Tibial nerve (tissue), 4 donors: ENCODE measurements around the gene SLC25A13. TPM values are rescaled to one million over a fixed set of nuclear protein-coding genes. Genes with fewer than 3 reads are reported as not detected.

ENCODE experiments used
- DNase-seq, 2 donors: peaks; one replicate each; pipeline ENCODE4 v3.0.0-alpha.2; 2019; ENCODE audit warnings: low spot score in 2 of 2
- H3K27ac ChIP-seq, 4 donors: fragments of 200-600 bp; sonication (generic) in 3 of 4; one replicate each; pipeline ENCODE4 v1.5.1; 2017 to 2019; ENCODE audit warnings: mild to moderate bottlenecking in 1 of 4
- H3K27me3 ChIP-seq, 2 donors: fragments of 200-600 bp; sonication (generic) in 1 of 2; one replicate each; pipeline versions ENCODE4 v1.5.1 to v1.6.0; 2017 to 2019
- H3K36me3 ChIP-seq, 3 donors: fragments of 200-600 bp; sonication (generic); one replicate each; pipeline ENCODE4 v1.5.1; 2018 to 2019
- H3K4me1 ChIP-seq, 4 donors: fragments of 200-600 bp; sonication (generic) in 3 of 4; one replicate each; pipeline ENCODE4 v1.5.1; 2017 to 2019
- H3K4me3 ChIP-seq, 4 donors: fragments of 200-600 bp; sonication (generic) in 3 of 4; one replicate each; pipeline ENCODE4 v1.5.1; 2017 to 2019; ENCODE audit warnings: mild to moderate bottlenecking in 1 of 4, moderate library complexity in 1 of 4
- H3K9me3 ChIP-seq, 4 donors: fragments of 200-600 bp; sonication (generic) in 3 of 4; one replicate each; pipeline ENCODE4 v1.5.1; 2017 to 2019
- CTCF ChIP-seq, 5 experiments: fragments of 200-600 bp in 3 of 5; fragments of 450-650 bp in 2 of 5; sonication (generic) in 3 of 5; IDR thresholded peaks; one replicate each; pipeline ENCODE4 v1.5.1; 2016 to 2019; ENCODE audit warnings: antibody characterized with exemption in 5 of 5, mild to moderate bottlenecking in 3 of 5, moderate library complexity in 2 of 5
- EP300 ChIP-seq, 2 donors: sonication (generic); formaldehyde crosslinking; IDR thresholded peaks; one replicate each; pipeline ENCODE4 v1.6.1; 2017; ENCODE audit warnings: antibody characterized with exemption in 2 of 2, mild to moderate bottlenecking in 1 of 2
- POLR2A ChIP-seq, 2 donors: fragments of 450-650 bp; IDR thresholded peaks; one replicate each; pipeline ENCODE4 v1.6.1; 2017; ENCODE audit warnings: antibody characterized with exemption in 2 of 2, mild to moderate bottlenecking in 2 of 2, moderate library complexity in 2 of 2
- WGBS, 2 donors: methylation state at CpG; one replicate each; pipeline ENCODE4 v1.1.5; 2018; 5-methylcytosine and 5-hydroxymethylcytosine counted together
- total RNA-seq, 4 donors: library from RNA; depleted of rRNA; stranded (reverse); fragments of >200 nt; gene quantifications; one replicate each; pipeline ENCODE4 v1.1.0, GENCODE V29; 2016

The SLC25A13 gene
- total RNA-seq, 4 donors from 2014 or later = 22.2 to 42.2 (median 29.6) TPM

- Histone ChIP-seq H3K9me3 (peaks cover 0 to 5% (median 0%) of the 10 kb centered on the region in 4 donors), H3K27me3 (no peaks in the 10 kb centered on the region), H3K4me3 (no peak overlapping the region), H3K4me1 (no peaks in the 10 kb centered on the region), H3K27ac (no peak overlapping the region), H3K36me3 (no peaks in the 10 kb centered on the region)
- TF ChIP-seq POLR2A (IDR thresholded peaks at IDR 0.05) = no peak
- TF ChIP-seq CTCF (IDR thresholded peaks at IDR 0.05) = no peak
- TF ChIP-seq EP300 (IDR thresholded peaks at IDR 0.05) = no peak
- DNase-seq = no peak
These were observed 216.9 kb downstream of the SLC25A13 start for GRCh38 chr7:96104984-96105383.

- no peak for DNase-seq
- TF ChIP-seq CTCF (IDR thresholded peaks at IDR 0.05) (no peak), POLR2A (IDR thresholded peaks at IDR 0.05) (no peak), EP300 (IDR thresholded peaks at IDR 0.05) (no peak)
- H3K27me3 ChIP-seq = no peaks in the 10 kb centered on the region
- no peaks in the 10 kb centered on the region for H3K36me3 ChIP-seq
- H3K4me1 ChIP-seq = no peaks in the 10 kb centered on the region
- peaks cover 0 to 14% (median 0%) of the 10 kb centered on the region in 4 donors for H3K9me3 ChIP-seq
- no peak overlapping the region for H3K27ac ChIP-seq
- no peak overlapping the region for H3K4me3 ChIP-seq
These were observed 219.6 kb downstream of the SLC25A13 start for GRCh38 chr7:96102096-96102811.

- 63 to 77% methylated on average over 1 of the region's 1 CpG for WGBS, 2 donors
- no peaks in the 10 kb centered on the region for H3K36me3 ChIP-seq
These were observed 221.2 kb downstream of the SLC25A13 start for GRCh38 chr7:96100737-96101136.

GRCh38 chr7:96097835-96098234 is 224.1 kb downstream of the SLC25A13 start:
- TF ChIP-seq POLR2A (IDR thresholded peaks at IDR 0.05) = no peak
- no peak for TF ChIP-seq CTCF (IDR thresholded peaks at IDR 0.05)
- TF ChIP-seq EP300 (IDR thresholded peaks at IDR 0.05) = no peak
- H3K27me3 ChIP-seq = no peaks in the 10 kb centered on the region
- 53 to 73% methylated on average over 2 of the region's 2 CpGs for WGBS, 2 donors
- H3K27ac ChIP-seq = no peak overlapping the region
- no peaks in the 10 kb centered on the region for H3K4me1 ChIP-seq
- H3K36me3 ChIP-seq = no peaks in the 10 kb centered on the region
- H3K4me3 ChIP-seq = no peak overlapping the region
- DNase-seq = no peak
- peaks cover 0 to 14% (median 0%) of the 10 kb centered on the region in 4 donors for H3K9me3 ChIP-seq

More at GRCh38 chr7:96100737-96101136, 221.2 kb downstream of the SLC25A13 start:
- TF ChIP-seq CTCF (IDR thresholded peaks at IDR 0.05) = no peak
- no peak for TF ChIP-seq EP300 (IDR thresholded peaks at IDR 0.05)
- TF ChIP-seq POLR2A (IDR thresholded peaks at IDR 0.05) = no peak
- Histone ChIP-seq H3K27me3 (no peaks in the 10 kb centered on the region), H3K4me3 (no peak overlapping the region), H3K27ac (no peak overlapping the region), H3K9me3 (peaks cover 0 to 14% (median 0%) of the 10 kb centered on the region in 4 donors), H3K4me1 (no peaks in the 10 kb centered on the region)
- DNase-seq = no peak

GRCh38 chr7:96093435-96093834 is 228.5 kb downstream of the SLC25A13 start:
- Histone ChIP-seq H3K9me3 (no peaks in the 10 kb centered on the region), H3K4me1 (no peaks in the 10 kb centered on the region), H3K36me3 (no peaks in the 10 kb centered on the region), H3K27me3 (no peaks in the 10 kb centered on the region), H3K4me3 (no peak overlapping the region), H3K27ac (no peak overlapping the region)
- WGBS, 2 donors = 18 to 20% methylated on average over 1 of the region's 1 CpG
- no peak for TF ChIP-seq EP300 (IDR thresholded peaks at IDR 0.05)
- no peak for TF ChIP-seq POLR2A (IDR thresholded peaks at IDR 0.05)
- TF ChIP-seq CTCF (IDR thresholded peaks at IDR 0.05) = no peak
- DNase-seq = no peak
